Endothelial cell of umbilical vein (primary cell): ENCODE data around the gene RGPD8. TPM values are rescaled to one million over a fixed set of nuclear protein-coding genes. Genes with fewer than 3 reads are reported as not detected.

Experiments
- BruUV-seq: library from RNA; stranded (reverse); fragments of 400-500 nt; replicated peaks from 2 replicates; lab custom pipeline; 2021; lab: Mats Ljungman, UMichigan
- CTCF ChIA-PET: fragments of 300-600, 350-600 bp; sonication (Branson Sonifier 250); formaldehyde crosslinking; loops from one replicate; lab custom pipeline; 2021; ENCODE audit warnings: antibody characterized with exemption, inconsistent platforms; lab: Charles Lee
- POLR2A ChIA-PET: fragments of 300-600, 350-600 bp; sonication (Branson Sonifier 250); formaldehyde crosslinking; loops from one replicate; lab custom pipeline; 2021; ENCODE audit warnings: antibody characterized with exemption, inconsistent platforms; lab: Charles Lee
- DNase-seq: peaks from one replicate; pipeline ENCODE4 v3.0.0-alpha.2; 2011; ENCODE audit warnings: low read depth, low spot score
- FAIRE-seq: peaks from 2 replicates; lab custom pipeline; 2011; peaks lifted over from hg19 to GRCh38; lab: Jason Lieb, UNC
- H2AFZ ChIP-seq: 2 replicates; pipeline ENCODE4 v1.6.0; 2012; ENCODE audit warnings: low read depth, low read length, control low read depth, inconsistent platforms
- H3K27ac ChIP-seq: 2 replicates; pipeline ENCODE4 v1.5.1; 2011; ENCODE audit warnings: low read depth, mild to moderate bottlenecking, control low read depth, low read length, moderate library complexity; ENCODE audit not compliant: insufficient read depth
- H3K27me3 ChIP-seq, 2 experiments: 2 replicates each; pipeline versions ENCODE4 v1.6.0 to v1.6.1; 2011; ENCODE audit warnings: low read length in 2 of 2, mixed read lengths in 1 of 2; ENCODE audit not compliant: control insufficient read depth in 2 of 2, insufficient read depth in 2 of 2
- H3K36me3 ChIP-seq, 2 experiments: 2 replicates in 1 of 2; 3 replicates in 1 of 2; pipeline ENCODE4 v1.5.1; 2011; ENCODE audit warnings: low read length in 2 of 2, mild to moderate bottlenecking in 1 of 2, moderate library complexity in 1 of 2; ENCODE audit not compliant: control insufficient read depth in 2 of 2, insufficient read depth in 2 of 2; ENCODE audit errors: extremely low read depth in 1 of 2
- H3K4me1 ChIP-seq: 3 replicates; pipeline ENCODE4 v1.5.1; 2011; ENCODE audit warnings: mild to moderate bottlenecking, low read length; ENCODE audit not compliant: control insufficient read depth, insufficient read depth; ENCODE audit errors: extremely low read depth
- H3K4me2 ChIP-seq: 2 replicates; pipeline ENCODE4 v1.6.1; 2011; ENCODE audit warnings: low read length, control low read depth, mixed read lengths; ENCODE audit not compliant: insufficient read depth
- H3K4me3 ChIP-seq, 3 experiments: fragments of 200-600 bp in 1 of 3; sonication (generic), shearing (Covaris generic) in 1 of 3; replicated peaks in 1 of 3; 2 replicates each; pipeline ENCODE4 v1.5.1; 2011 to 2016; ENCODE audit warnings: control low read depth in 3 of 3, low read length in 3 of 3, mild to moderate bottlenecking in 2 of 3, inconsistent platforms in 1 of 3, low read depth in 1 of 3, moderate library complexity in 1 of 3; ENCODE audit not compliant: insufficient read depth in 1 of 3
- H3K79me2 ChIP-seq: 2 replicates; pipeline ENCODE4 v1.6.0; 2012; ENCODE audit warnings: low read length, inconsistent platforms; ENCODE audit not compliant: control insufficient read depth, insufficient read depth
- H3K9ac ChIP-seq: replicated peaks from 2 replicates; pipeline ENCODE3; 2011; ENCODE audit warnings: low read length, control low read depth; ENCODE audit not compliant: insufficient read depth; ENCODE audit errors: extremely low read depth
- H3K9me1 ChIP-seq: replicated peaks from 3 replicates; pipeline ENCODE4 v1.6.0; 2011; ENCODE audit warnings: mild to moderate bottlenecking, low read length; ENCODE audit not compliant: control insufficient read depth, insufficient read depth; ENCODE audit errors: extremely low read depth
- H3K9me3 ChIP-seq: replicated peaks from 2 replicates; pipeline ENCODE4 v1.5.1; 2012; ENCODE audit warnings: low read length, inconsistent platforms; ENCODE audit not compliant: control insufficient read depth, insufficient read depth
- H4K20me1 ChIP-seq: replicated peaks from 2 replicates; pipeline ENCODE3; 2011; ENCODE audit warnings: mild to moderate bottlenecking, low read length; ENCODE audit not compliant: control insufficient read depth, insufficient read depth; ENCODE audit errors: extremely low read depth
- CTCF ChIP-seq, 2 donors: IDR thresholded peaks; 1 replicate in 1 of 2; 2 replicates in 1 of 2; pipeline ENCODE4 v1.5.1; 2011; ENCODE audit warnings: low read length in 2 of 2, mild to moderate bottlenecking in 2 of 2, moderate library complexity in 2 of 2, control low read depth in 1 of 2, inconsistent platforms in 1 of 2, low read depth in 1 of 2; ENCODE audit not compliant: insufficient read depth in 1 of 2; ENCODE audit errors: extremely low read depth in 1 of 2
- EZH2 ChIP-seq: IDR thresholded peaks from 2 replicates; pipeline ENCODE4 v1.6.1; 2012; ENCODE audit warnings: borderline replicate concordance, low read depth, mild to moderate bottlenecking, moderate library complexity, low read length, inconsistent platforms; ENCODE audit not compliant: severe bottlenecking
- FOS ChIP-seq: IDR thresholded peaks from 2 replicates; pipeline ENCODE4 v1.6.1; 2011; ENCODE audit warnings: mild to moderate bottlenecking, low read length, moderate library complexity, borderline replicate concordance; ENCODE audit not compliant: insufficient read depth
- GATA2 ChIP-seq: IDR thresholded peaks from 2 replicates; pipeline ENCODE4 v1.7.0; 2011; ENCODE audit warnings: low read depth, mild to moderate bottlenecking, moderate library complexity, mixed read lengths, low read length; ENCODE audit not compliant: insufficient read length, insufficient read depth
- JUN ChIP-seq: IDR thresholded peaks from 2 replicates; pipeline ENCODE4 v1.6.1; 2011; ENCODE audit warnings: borderline replicate concordance, low read depth; ENCODE audit not compliant: insufficient read length, insufficient read depth
- MAX ChIP-seq: IDR thresholded peaks from 2 replicates; pipeline ENCODE4 v1.6.1; 2011; ENCODE audit not compliant: insufficient read depth, insufficient read length
- POLR2A ChIP-seq: IDR thresholded peaks from 2 replicates; pipeline ENCODE4 v1.6.1; 2012; ENCODE audit warnings: low read depth, mild to moderate bottlenecking, control low read depth, low read length
- POLR2AphosphoS5 ChIP-seq: IDR thresholded peaks from 2 replicates; pipeline ENCODE4 v1.6.1; 2012; ENCODE audit warnings: low read depth, mild to moderate bottlenecking, control low read depth, low read length, moderate library complexity; ENCODE audit not compliant: insufficient read depth
- dilution Hi-C: fragments of 300-500 bp; cut with MboI; formaldehyde crosslinking; loops from one replicate; pipeline ENCODE4 v1.15.0; 2019; ENCODE audit warnings: low sequenced_read_pairs; ENCODE audit not compliant: extremely low pct_ligation_motif_present
- intact Hi-C: fragments of 100-400 bp; cut with micrococcal nuclease; formaldehyde crosslinking; loops from one replicate; pipeline ENCODE4 v1.10.0; 2022
- polyA plus RNA-seq, 4 experiments: library from polyadenylated mRNA; depleted of rRNA in 3 of 4; stranded (reverse) in 3 of 4; unstranded in 1 of 4; fragments of >200 nt; gene quantifications; 2 replicates each; pipeline versions ENCODE4 v1.2.1 to v1.2.3, GENCODE V29; 2011 to 2012; ENCODE audit warnings: missing spikeins in 1 of 4
- total RNA-seq: library from RNA; stranded (reverse); gene quantifications from 2 replicates; pipeline ENCODE4 v1.2.3, GENCODE V29; 2021

The RGPD8 gene
- total and polyA plus RNA-seq, 2 donors (not counting 3 experiments of a cell fraction or from before 2014, with no cell fraction given) = 0.98 to 10.8 TPM

GRCh38 chr2:112322919-112323318 is 110.5 kb downstream of the RGPD8 start:
- no peaks in the 10 kb centered on the region for H4K20me1 ChIP-seq
- H3K36me3 ChIP-seq = peaks cover 0 to 2% of the 10 kb centered on the region in 2 experiments
- no peaks in the 10 kb centered on the region for H3K27me3 ChIP-seq
- peaks cover 2% of the 10 kb centered on the region for H3K4me1 ChIP-seq
- POLR2A ChIA-PET = no interaction called here
- no peak overlapping the region for H3K9ac ChIP-seq
- no peak overlapping the region for H3K4me2 ChIP-seq
- FAIRE-seq (no peak), DNase-seq (no peak)
- H3K4me3 ChIP-seq = no peak overlapping the region
- H2AFZ ChIP-seq = no peak overlapping the region
- no TSS peak for BruUV-seq
- no peaks in the 10 kb centered on the region for H3K9me3 ChIP-seq
- no peaks in the 10 kb centered on the region for H3K9me1 ChIP-seq
- no peaks in the 10 kb centered on the region for H3K79me2 ChIP-seq
- no peak for TF ChIP-seq POLR2A
- TF ChIP-seq CTCF (IDR thresholded peaks at IDR 0.05; ENCODE audit: extremely low read depth in 1 of 2, insufficient read depth in 1 of 2, low read depth in 1 of 2, low read length in 2 of 2) = no peak
- TF ChIP-seq POLR2AphosphoS5 = no peak
- no peak for TF ChIP-seq MAX
- TF ChIP-seq FOS = no peak
- no peak for TF ChIP-seq GATA2
- no peak for TF ChIP-seq EZH2
- no peak for TF ChIP-seq JUN
- intact Hi-C loops (no loop called here), dilution Hi-C loops (no loop called here)
- H3K27ac ChIP-seq = no peak overlapping the region
- CTCF ChIA-PET = interaction anchor here (1.7 kb wide), 1 partner anchor 201 kb away, joined by 4 read pairs; no protein-coding TSS in a partner anchor
